ENCODE measurements around the gene GRM5. TPM values are rescaled to one million over a fixed set of nuclear protein-coding genes. Genes with fewer than 3 reads are reported as not detected.
"Not testable (repeated sequence)": the region's sequence is repeated elsewhere in the genome, so short reads cannot be mapped to it uniquely, and the experiment has no call there.

The GRM5 gene
- 0.34 and 0.47 TPM in 2 replicates for total RNA-seq (2014; rRNA removed; shearing (Covaris generic))
- 0.10 and 0.12 TPM in 2 replicates for polyA plus RNA-seq (2015; cell fraction: cytosol; rRNA removed)
- 0.12 and 0.17 TPM in 2 replicates for polyA plus RNA-seq (2015; cell fraction: nucleus; rRNA removed)

GRCh38 chr11:89065651-89066201, at the start of gene GRM5:
TSS of gene GRM5 (minus strand) at chr11:89065982. CDS start at chr11:89047872, 18,110 bp downstream.
- not testable (repeated sequence) for DNase-seq (ENCODE audit: low read depth)

DNA sequence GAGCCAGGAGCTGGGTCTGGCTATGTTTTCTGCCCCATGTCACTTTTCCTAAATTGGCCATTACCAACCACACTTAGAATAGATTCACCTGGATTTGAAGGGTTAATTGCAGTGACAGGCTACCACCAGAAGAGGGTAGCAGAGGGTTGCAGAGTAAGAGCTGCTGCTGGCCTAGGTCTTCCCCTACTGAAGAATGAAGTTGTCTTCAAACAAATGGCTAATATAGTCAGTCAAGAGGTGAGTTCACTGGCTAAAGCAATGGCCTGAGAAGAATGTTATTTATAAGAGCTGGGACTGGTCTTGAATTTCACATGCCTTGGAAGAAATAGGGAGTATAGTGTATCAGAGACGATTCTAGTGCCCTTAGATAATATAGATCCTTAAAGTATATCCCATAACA, 32.2 kb upstream of the GRM5 start:
- DNase-seq (ENCODE audit: low read depth) = peak; percentile 55

- DNase-seq (ENCODE audit: low read depth) = not testable (repeated sequence)
These were observed 28.0 kb upstream of the GRM5 start for GRCh38 chr11:89093806-89094205.

GRCh38 chr11:89084951-89085350, 19.2 kb upstream of the GRM5 start:
- DNase-seq (ENCODE audit: low read depth) = not testable (repeated sequence)

GRCh38 chr11:89070911-89071310, 5.1 kb upstream of the GRM5 start:
- not testable (repeated sequence) for DNase-seq (ENCODE audit: low read depth)

- DNase-seq (ENCODE audit: low read depth) = no peak
These were observed 1.5 kb upstream of the GRM5 start for GRCh38 chr11:89067264-89067663.

- DNase-seq (ENCODE audit: low read depth) = no peak
These were observed 716 bp downstream of the GRM5 start for GRCh38 chr11:89065066-89065465.

- not testable (repeated sequence) for DNase-seq (ENCODE audit: low read depth)
These were observed 2.3 kb downstream of the GRM5 start for GRCh38 chr11:89063481-89063951.

DNA sequence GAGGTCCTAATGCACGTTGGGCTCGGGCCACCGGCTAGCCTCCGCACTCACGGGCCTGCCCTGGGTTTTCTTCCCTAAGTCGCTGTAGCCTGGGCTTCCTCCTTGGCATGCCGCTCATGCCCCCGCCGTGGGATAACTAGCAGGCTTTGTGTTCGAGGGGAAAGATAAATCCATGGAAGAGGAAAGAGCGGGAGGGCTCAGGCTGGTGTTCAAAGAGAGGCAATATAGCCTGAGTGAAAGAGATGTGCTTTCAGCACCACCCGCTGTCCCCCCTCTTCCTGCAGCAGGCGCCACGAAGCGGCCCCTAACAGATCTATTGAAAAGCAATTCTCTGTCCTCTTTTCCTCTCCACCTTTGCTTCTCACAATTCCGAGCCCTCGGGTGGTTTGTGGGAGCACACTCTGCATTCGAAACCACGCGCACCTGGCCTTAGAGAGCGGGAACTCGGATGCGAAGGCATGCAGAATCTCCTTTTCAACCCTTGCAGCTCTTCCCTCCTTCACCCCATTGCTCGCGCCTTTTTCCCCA, 2.9 kb downstream of the GRM5 start:
- peak; percentile 19 for DNase-seq (ENCODE audit: low read depth)

DNA sequence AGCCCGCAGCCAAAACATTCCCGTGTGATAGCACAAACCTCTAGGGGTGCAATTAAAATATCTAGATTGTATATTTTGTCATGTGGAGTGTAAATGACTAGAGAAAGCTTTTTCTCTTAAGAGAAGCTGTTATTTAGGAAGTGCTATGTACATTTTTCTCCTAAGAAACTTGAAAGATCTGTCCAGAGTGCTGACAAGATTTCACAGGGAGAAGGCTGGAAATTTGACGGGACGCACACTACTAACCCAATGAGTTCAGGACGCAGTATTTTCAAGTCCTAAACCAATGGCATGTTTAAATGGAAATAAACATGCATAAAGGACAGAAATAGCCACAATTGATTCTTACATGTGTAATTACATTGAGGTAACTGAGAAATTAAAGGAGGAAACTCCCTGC, 3.9 kb downstream of the GRM5 start:
- DNase-seq (ENCODE audit: low read depth) = peak; percentile 18

DNA sequence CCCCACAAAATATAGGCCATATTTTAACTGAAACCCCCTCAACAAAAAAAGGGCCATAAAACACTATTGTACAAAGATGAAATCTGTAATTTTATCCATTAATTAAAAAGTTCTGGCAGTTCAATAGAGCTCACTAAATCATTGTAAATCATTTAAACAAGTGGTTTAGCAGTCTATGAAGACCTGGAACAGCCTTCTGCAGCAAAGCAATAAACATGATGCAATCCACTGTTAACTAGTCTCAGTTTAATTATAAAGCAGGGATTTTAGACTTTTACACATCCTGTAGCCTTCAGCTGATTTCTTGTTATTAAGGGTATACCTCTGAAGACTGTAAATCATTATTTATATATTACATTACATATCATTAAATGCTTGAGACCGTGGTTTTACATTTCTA, 8.4 kb downstream of the GRM5 start:
- DNase-seq (ENCODE audit: low read depth) = not testable (repeated sequence)

GRCh38 chr11:89052220-89052619, 13.6 kb downstream of the GRM5 start:
- DNase-seq (ENCODE audit: low read depth) = no peak

DNA sequence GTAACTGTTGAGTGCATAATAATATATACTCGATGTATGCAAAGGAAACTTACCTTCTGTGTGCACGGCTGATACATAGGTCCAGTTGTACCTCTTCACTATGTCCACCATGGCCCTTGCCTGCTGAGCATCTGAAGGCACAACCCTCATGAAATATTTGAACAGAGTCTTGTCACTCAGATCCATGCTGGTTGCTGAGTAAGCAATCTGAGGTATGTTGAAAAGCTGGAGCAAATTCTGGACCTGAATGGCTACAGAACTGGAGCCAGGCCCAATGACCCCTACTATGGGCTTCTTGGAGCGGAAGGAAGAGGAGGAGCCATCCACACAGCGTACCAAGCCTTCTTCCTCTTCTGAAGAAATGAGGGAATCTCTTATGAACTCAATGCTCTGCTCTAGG, 18.6 kb downstream of the GRM5 start:
- not testable (repeated sequence) for DNase-seq (ENCODE audit: low read depth)

DNA sequence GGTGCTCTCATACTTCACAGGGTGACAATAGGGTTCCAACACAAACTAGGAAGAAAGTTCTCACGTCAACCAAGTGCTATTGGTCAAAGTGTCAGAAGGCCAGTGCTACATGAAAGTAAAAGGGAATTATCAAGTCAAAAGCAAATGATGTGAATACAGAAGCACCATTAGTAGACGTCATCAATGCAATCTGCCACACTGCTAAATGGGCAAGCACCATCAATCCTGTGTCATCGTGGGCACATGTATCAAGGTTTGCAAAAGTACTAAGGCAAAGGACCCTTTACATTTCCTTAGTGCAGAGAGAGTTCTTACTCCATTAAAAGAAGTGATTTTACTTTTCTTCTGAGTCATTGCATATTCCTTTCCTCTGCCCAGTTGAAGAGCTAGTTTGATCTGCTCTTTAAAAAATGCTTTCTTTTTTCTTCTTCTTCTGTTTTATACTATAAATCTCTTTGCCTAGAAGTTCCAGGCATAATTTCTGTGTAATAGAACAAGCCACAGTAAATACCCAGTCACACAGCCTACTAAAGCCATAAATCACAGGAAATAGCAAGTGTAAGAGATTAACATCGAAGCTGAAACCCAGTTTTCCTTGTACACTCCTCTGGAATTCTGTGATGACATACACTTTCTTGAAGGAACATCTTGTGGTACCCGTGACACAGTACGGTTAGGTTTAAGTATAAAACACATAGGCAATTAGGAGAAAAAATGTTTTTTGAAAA, 21.8 kb downstream of the GRM5 start:
- not testable (repeated sequence) for DNase-seq (ENCODE audit: low read depth)

GRCh38 chr11:89029671-89030070, 36.1 kb downstream of the GRM5 start:
- DNase-seq (ENCODE audit: low read depth) = peak; percentile 21

GRCh38 chr11:89021339-89021738, 44.4 kb downstream of the GRM5 start:
- DNase-seq (ENCODE audit: low read depth) = no peak

- DNase-seq (ENCODE audit: low read depth) = peak; percentile 58
These were observed 45.8 kb downstream of the GRM5 start for GRCh38 chr11:89019827-89020547.

DNA sequence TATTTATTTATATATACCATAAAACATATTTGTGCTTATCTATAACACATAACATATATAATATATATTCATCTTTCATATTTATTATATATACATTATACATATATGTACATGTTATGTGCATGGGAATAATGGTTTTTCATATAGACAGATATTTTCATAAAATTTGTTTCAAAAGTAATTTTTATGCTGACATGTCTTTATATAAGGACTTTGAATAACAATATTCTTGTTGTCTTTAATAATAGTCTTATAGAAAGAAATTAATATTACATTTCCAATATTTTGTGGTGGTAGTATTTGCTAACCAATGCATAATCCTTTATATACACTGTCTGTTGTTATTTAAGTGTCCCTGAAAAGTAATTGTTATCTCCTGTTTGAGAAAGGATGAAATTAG, 49.6 kb downstream of the GRM5 start:
- DNase-seq (ENCODE audit: low read depth) = no peak

- no peak for DNase-seq (ENCODE audit: low read depth)
These were observed 50.2 kb downstream of the GRM5 start for GRCh38 chr11:89015614-89016013.

DNA sequence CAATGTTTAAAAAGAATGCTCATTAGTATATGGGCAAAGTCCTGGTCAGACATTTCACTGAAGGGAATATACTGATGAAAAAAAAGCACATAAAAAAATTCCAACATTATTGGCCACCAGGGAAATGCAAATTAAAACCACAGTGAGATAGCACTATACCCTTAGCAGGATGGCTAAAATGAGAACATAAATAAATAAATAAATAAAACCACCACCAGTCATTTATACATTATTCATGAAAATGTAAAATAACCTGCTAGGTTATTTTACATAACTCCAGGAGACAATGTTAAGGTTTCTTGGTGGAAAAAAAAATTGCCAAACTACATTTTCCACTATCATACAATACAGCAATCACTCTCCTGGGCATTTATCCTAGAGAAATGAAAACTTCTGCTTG, 64.9 kb downstream of the GRM5 start:
- not testable (repeated sequence) for DNase-seq (ENCODE audit: low read depth)

- peak; percentile 68 for DNase-seq (ENCODE audit: low read depth)
These were observed 86.1 kb downstream of the GRM5 start for GRCh38 chr11:88979641-88980040.

DNA sequence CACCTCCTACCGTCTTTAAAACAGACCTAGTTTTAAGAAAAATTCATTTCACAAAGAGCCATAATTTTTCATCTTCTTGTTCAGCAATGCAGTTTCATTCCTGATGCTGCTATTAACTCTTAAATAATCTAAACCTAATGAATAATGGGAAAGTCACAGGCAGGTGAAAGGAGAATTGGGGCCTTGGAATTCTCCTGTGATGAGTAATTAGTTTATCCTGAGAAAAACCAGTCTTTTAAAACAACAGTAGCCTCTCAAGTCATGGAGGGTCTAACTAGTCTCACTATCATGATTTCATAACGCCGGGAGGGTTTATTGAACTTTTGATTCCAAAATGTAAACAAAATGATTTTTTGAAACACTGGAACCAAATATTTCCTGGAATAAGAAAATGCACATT, 86.8 kb downstream of the GRM5 start:
- DNase-seq (ENCODE audit: low read depth) = peak; percentile 2

Measured in HT1080 (cell line).